Liver (tissue), 9 donors: ENCODE measurements around the gene HSBP1. TPM values are rescaled to one million over a fixed set of nuclear protein-coding genes. Genes with fewer than 3 reads are reported as not detected.

Experiments used
- DNase-seq: peaks from one replicate; pipeline ENCODE4 v3.0.0-alpha.2; 2017; ENCODE audit warnings: low spot score
- H3K27ac ChIP-seq, 2 donors: one replicate each; pipeline ENCODE4 v1.7.0; 2013; ENCODE audit warnings: inconsistent platforms in 2 of 2, low read length in 2 of 2, control low read depth in 1 of 2, low read depth in 1 of 2, mild to moderate bottlenecking in 1 of 2
- H3K27me3 ChIP-seq, 4 donors: one replicate each; pipeline versions ENCODE4 v1.6.1 to v1.7.0; 2013; ENCODE audit warnings: low read length in 3 of 4, inconsistent platforms in 1 of 4, mild to moderate bottlenecking in 1 of 4, moderate library complexity in 1 of 4; ENCODE audit not compliant: control insufficient read depth in 4 of 4, insufficient read depth in 4 of 4
- H3K36me3 ChIP-seq, 4 donors: one replicate each; pipeline versions ENCODE4 v1.6.1 to v1.7.0; 2013; ENCODE audit warnings: low read length in 3 of 4, mild to moderate bottlenecking in 3 of 4, low read depth in 1 of 4, moderate library complexity in 1 of 4; ENCODE audit not compliant: control insufficient read depth in 4 of 4, insufficient read depth in 3 of 4
- H3K4me1 ChIP-seq, 4 donors: one replicate each; pipeline versions ENCODE4 v1.6.1 to v1.7.0; 2013; ENCODE audit warnings: low read length in 3 of 4, mild to moderate bottlenecking in 3 of 4, moderate library complexity in 1 of 4; ENCODE audit not compliant: control insufficient read depth in 4 of 4, insufficient read depth in 4 of 4
- H3K4me3 ChIP-seq, 3 donors: one replicate each; pipeline versions ENCODE4 v1.6.1 to v1.7.0; 2013; ENCODE audit warnings: low read length in 3 of 3, control low read depth in 1 of 3, low read depth in 1 of 3, mild to moderate bottlenecking in 1 of 3
- H3K9ac ChIP-seq, 2 donors: one replicate each; pipeline ENCODE4 v1.7.0; 2013; ENCODE audit warnings: low read length in 2 of 2, mild to moderate bottlenecking in 2 of 2, moderate library complexity in 2 of 2, control low read depth in 1 of 2, low read depth in 1 of 2
- H3K9me3 ChIP-seq, 4 donors: one replicate each; pipeline versions ENCODE4 v1.6.1 to v1.7.0; 2013; ENCODE audit warnings: low read length in 3 of 4; ENCODE audit not compliant: control insufficient read depth in 4 of 4
- ATF3 ChIP-seq: IDR thresholded peaks from 2 replicates; pipeline ENCODE4 v1.6.1; 2016; ENCODE audit warnings: antibody characterized with exemption
- EGR1 ChIP-seq, 2 donors: IDR thresholded peaks; 2 replicates each; pipeline ENCODE4 v1.6.1; 2016 to 2018; ENCODE audit warnings: antibody characterized with exemption in 2 of 2, low read depth in 2 of 2
- FOXA1 ChIP-seq: IDR thresholded peaks from 2 replicates; pipeline ENCODE4 v1.6.1; 2016; ENCODE audit warnings: antibody characterized with exemption
- FOXA2 ChIP-seq: IDR thresholded peaks from 2 replicates; pipeline ENCODE4 v1.6.1; 2016; ENCODE audit warnings: antibody characterized with exemption
- GABPA ChIP-seq, 2 donors: IDR thresholded peaks in 1 of 2; conservative IDR thresholded peaks in 1 of 2; 2 replicates each; pipeline ENCODE4 v1.6.1; 2016; ENCODE audit warnings: antibody characterized with exemption in 2 of 2, mild to moderate bottlenecking in 1 of 2, moderate library complexity in 1 of 2
- HNF4A ChIP-seq, 2 donors: conservative IDR thresholded peaks; 2 replicates each; pipeline ENCODE4 v1.6.1; 2016; ENCODE audit warnings: antibody characterized with exemption in 2 of 2, mild to moderate bottlenecking in 2 of 2
- HNF4G ChIP-seq: IDR thresholded peaks from 2 replicates; pipeline ENCODE4 v1.6.1; 2016; ENCODE audit warnings: antibody characterized with exemption
- JUND ChIP-seq, 2 donors: IDR thresholded peaks; 2 replicates each; pipeline ENCODE4 v1.6.1; 2016; ENCODE audit warnings: antibody characterized with exemption in 2 of 2
- MAX ChIP-seq: IDR thresholded peaks from 2 replicates; pipeline ENCODE4 v1.6.1; 2016; ENCODE audit warnings: antibody characterized with exemption
- NR2F2 ChIP-seq: IDR thresholded peaks from 2 replicates; pipeline ENCODE4 v1.6.1; 2016; ENCODE audit warnings: antibody characterized with exemption
- RAD21 ChIP-seq, 2 donors: IDR thresholded peaks; 2 replicates each; pipeline ENCODE4 v1.6.1; 2016; ENCODE audit warnings: antibody characterized with exemption in 2 of 2, mild to moderate bottlenecking in 2 of 2
- RXRA ChIP-seq, 2 donors: IDR thresholded peaks; 2 replicates each; pipeline ENCODE4 v1.6.1; 2017 to 2018; ENCODE audit warnings: antibody characterized with exemption in 2 of 2, mild to moderate bottlenecking in 1 of 2
- SP1 ChIP-seq: IDR thresholded peaks from 2 replicates; pipeline ENCODE4 v1.6.1; 2018; ENCODE audit warnings: antibody characterized with exemption, mild to moderate bottlenecking
- TAF1 ChIP-seq: conservative IDR thresholded peaks from 2 replicates; pipeline ENCODE4 v1.6.1; 2016; ENCODE audit warnings: antibody characterized with exemption, mild to moderate bottlenecking
- YY1 ChIP-seq: IDR thresholded peaks from 2 replicates; pipeline ENCODE4 v1.6.1; 2016; ENCODE audit warnings: antibody characterized with exemption, mild to moderate bottlenecking
- ZBTB33 ChIP-seq: IDR thresholded peaks from 2 replicates; pipeline ENCODE4 v1.6.1; 2016; ENCODE audit warnings: antibody characterized with exemption
- WGBS: extraction: QIAGEN DNeasy Blood & Tissue Kit; methylation state at CpG from one replicate; pipeline ENCODE4 v1.1.7; 2013; 5-methylcytosine and 5-hydroxymethylcytosine counted together
- polyA plus RNA-seq, 2 donors: library from polyadenylated mRNA; stranded (reverse) in 1 of 2; unstranded in 1 of 2; fragments of 200-250 nt in 1 of 2; fragments of >200 nt in 1 of 2; fragmentation: Nextera tagmentation in 1 of 2; extraction: Ambion mirVana in 1 of 2; gene quantifications; one replicate each; pipeline versions ENCODE4 v1.2.1 to v1.2.3, GENCODE V29; 2013 to 2015
- total RNA-seq, 2 donors: library from RNA; depleted of rRNA; stranded (reverse); fragments of >200 nt; gene quantifications; one replicate each; pipeline ENCODE4 v1.2.3, GENCODE V29; 2014
- TF ChIP-seq, protein P1 (sequence below): fragments of 150-350 bp; IDR thresholded peaks from 2 replicates; pipeline ENCODE4 v1.5.1; 2017; ENCODE audit warnings: improper control_type of control experiment, low read depth, low read length; ENCODE audit not compliant: missing input control
- TF ChIP-seq, protein P2 (sequence below): IDR thresholded peaks from 2 replicates; pipeline ENCODE4 v1.6.1; 2016; ENCODE audit warnings: antibody characterized with exemption, mild to moderate bottlenecking
- donor health status: healthy.
- donor health status: healthy.
- donor health status: healthy.
- donor health status: healthy.
- donor health status: healthy.

HSBP1 gene
- total and polyA plus RNA-seq, 4 donors, result 5.1 to 106 (median 38.3) TPM

DNA sequence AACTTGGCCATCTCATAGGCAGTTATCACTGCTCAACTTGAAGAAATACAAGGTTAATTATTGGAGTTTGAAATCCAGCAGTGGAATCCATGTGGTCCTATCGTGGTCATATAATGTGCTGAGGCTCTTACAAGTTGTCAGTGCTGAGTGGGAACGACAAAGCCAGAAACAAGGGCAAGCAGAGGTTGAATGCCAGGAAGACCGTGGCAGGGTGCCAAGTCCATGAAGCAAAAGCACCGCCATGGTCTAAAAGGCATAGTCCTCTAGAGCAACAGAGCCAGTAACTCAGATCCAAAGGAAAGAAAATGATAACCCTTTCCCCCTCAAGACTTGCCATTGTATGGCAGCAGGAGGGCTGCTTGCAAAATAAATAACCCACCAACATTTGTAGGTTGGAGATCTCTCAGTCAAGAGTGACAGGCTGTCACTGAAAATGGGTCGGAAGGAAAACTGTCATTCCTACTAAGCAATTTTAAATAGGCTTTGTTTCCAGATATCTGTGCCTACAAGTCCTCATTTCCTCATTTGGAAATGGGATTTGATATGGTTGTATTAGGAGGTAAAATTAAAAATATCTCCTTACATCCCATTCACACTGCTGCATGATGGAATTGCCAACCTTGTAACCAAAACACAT is 36.4 kb upstream of the HSBP1 start:
- WGBS, result 37% methylated on average over 5 of the region's 5 CpGs
- no peaks in the 10 kb centered on the region for H3K36me3 ChIP-seq
- H3K4me1 ChIP-seq, result no peaks in the 10 kb centered on the region
- H3K27me3 ChIP-seq, result no peaks in the 10 kb centered on the region
- no peak overlapping the region for H3K9ac ChIP-seq
- no peaks in the 10 kb centered on the region for H3K9me3 ChIP-seq
- DNase-seq, result no peak
- no peak overlapping the region for H3K27ac ChIP-seq
- no peak for TF ChIP-seq RXRA (IDR thresholded peaks at IDR 0.05)
- no peak for TF ChIP-seq FOXA2
- TF ChIP-seq MAX, result no peak
- no peak for TF ChIP-seq ATF3
- TF ChIP-seq EGR1 (IDR thresholded peaks at IDR 0.05; ENCODE audit: low read depth in 2 of 2), result no peak
- no peak for TF ChIP-seq NR2F2
- TF ChIP-seq RAD21 (IDR thresholded peaks at IDR 0.05), result no peak
- no peak for TF ChIP-seq TAF1
- no peak for TF ChIP-seq YY1
- no peak for TF ChIP-seq JUND (IDR thresholded peaks at IDR 0.05)
- TF ChIP-seq HNF4A (conservative IDR thresholded peaks at IDR 0.05), result no peak
- TF ChIP-seq ZBTB33, result no peak
- TF ChIP-seq, protein P1, sequence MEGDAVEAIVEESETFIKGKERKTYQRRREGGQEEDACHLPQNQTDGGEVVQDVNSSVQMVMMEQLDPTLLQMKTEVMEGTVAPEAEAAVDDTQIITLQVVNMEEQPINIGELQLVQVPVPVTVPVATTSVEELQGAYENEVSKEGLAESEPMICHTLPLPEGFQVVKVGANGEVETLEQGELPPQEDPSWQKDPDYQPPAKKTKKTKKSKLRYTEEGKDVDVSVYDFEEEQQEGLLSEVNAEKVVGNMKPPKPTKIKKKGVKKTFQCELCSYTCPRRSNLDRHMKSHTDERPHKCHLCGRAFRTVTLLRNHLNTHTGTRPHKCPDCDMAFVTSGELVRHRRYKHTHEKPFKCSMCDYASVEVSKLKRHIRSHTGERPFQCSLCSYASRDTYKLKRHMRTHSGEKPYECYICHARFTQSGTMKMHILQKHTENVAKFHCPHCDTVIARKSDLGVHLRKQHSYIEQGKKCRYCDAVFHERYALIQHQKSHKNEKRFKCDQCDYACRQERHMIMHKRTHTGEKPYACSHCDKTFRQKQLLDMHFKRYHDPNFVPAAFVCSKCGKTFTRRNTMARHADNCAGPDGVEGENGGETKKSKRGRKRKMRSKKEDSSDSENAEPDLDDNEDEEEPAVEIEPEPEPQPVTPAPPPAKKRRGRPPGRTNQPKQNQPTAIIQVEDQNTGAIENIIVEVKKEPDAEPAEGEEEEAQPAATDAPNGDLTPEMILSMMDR, result no peak
- TF ChIP-seq, protein P2, sequence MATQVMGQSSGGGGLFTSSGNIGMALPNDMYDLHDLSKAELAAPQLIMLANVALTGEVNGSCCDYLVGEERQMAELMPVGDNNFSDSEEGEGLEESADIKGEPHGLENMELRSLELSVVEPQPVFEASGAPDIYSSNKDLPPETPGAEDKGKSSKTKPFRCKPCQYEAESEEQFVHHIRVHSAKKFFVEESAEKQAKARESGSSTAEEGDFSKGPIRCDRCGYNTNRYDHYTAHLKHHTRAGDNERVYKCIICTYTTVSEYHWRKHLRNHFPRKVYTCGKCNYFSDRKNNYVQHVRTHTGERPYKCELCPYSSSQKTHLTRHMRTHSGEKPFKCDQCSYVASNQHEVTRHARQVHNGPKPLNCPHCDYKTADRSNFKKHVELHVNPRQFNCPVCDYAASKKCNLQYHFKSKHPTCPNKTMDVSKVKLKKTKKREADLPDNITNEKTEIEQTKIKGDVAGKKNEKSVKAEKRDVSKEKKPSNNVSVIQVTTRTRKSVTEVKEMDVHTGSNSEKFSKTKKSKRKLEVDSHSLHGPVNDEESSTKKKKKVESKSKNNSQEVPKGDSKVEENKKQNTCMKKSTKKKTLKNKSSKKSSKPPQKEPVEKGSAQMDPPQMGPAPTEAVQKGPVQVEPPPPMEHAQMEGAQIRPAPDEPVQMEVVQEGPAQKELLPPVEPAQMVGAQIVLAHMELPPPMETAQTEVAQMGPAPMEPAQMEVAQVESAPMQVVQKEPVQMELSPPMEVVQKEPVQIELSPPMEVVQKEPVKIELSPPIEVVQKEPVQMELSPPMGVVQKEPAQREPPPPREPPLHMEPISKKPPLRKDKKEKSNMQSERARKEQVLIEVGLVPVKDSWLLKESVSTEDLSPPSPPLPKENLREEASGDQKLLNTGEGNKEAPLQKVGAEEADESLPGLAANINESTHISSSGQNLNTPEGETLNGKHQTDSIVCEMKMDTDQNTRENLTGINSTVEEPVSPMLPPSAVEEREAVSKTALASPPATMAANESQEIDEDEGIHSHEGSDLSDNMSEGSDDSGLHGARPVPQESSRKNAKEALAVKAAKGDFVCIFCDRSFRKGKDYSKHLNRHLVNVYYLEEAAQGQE, result no peak
- no peak for TF ChIP-seq FOXA1
- TF ChIP-seq GABPA (IDR thresholded peaks at IDR 0.05 in 1 of 2, conservative IDR thresholded peaks at IDR 0.05 in 1 of 2), result no peak
- no peak for TF ChIP-seq SP1
- TF ChIP-seq HNF4G, result no peak
- no peak overlapping the region for H3K4me3 ChIP-seq
